ENCODE results near the gene SLC36A3.

DNA sequence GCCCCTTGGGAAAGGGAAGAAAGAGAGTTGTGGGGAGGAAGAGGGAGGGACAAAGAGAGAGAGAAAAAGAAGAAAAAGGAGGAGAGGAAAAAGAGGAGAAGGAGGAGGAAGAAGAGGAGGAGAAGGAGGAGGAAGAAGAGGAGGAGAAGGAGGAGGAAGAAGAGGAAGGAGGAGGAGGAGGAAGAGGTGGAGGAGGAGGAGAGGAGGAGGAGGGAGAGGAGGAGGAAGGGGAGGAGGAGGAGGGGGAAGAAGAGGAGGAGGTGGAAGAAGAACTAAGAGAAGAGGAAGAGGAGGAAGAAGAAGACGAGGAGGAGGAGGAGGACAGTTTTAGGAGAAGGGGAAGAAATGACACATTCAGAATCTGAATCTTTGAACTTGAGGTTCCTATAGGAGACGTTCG lies 36.4 kb upstream of the SLC36A3 start:
- TF ChIP-seq, protein P1, sequence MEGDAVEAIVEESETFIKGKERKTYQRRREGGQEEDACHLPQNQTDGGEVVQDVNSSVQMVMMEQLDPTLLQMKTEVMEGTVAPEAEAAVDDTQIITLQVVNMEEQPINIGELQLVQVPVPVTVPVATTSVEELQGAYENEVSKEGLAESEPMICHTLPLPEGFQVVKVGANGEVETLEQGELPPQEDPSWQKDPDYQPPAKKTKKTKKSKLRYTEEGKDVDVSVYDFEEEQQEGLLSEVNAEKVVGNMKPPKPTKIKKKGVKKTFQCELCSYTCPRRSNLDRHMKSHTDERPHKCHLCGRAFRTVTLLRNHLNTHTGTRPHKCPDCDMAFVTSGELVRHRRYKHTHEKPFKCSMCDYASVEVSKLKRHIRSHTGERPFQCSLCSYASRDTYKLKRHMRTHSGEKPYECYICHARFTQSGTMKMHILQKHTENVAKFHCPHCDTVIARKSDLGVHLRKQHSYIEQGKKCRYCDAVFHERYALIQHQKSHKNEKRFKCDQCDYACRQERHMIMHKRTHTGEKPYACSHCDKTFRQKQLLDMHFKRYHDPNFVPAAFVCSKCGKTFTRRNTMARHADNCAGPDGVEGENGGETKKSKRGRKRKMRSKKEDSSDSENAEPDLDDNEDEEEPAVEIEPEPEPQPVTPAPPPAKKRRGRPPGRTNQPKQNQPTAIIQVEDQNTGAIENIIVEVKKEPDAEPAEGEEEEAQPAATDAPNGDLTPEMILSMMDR (IDR thresholded peaks at IDR 0.05), result no peak
- TF ChIP-seq EP300 (IDR thresholded peaks at IDR 0.05), result no peak

All from gastroesophageal sphincter (tissue), 3 donors.